ENCODE results near the gene SETD7. TPM values are rescaled to one million over a fixed set of nuclear protein-coding genes. Genes with fewer than 3 reads are reported as not detected.

The SETD7 gene
- total RNA-seq, 1 experiment from 2014 or later = 41.6 TPM

- TF ChIP-seq ZBTB33 (IDR thresholded peaks at IDR 0.05; ENCODE audit: extremely low read depth, insufficient replicate concordance, low read length) (no peak), RAD21 (IDR thresholded peaks at IDR 0.05; ENCODE audit: low read depth) (no peak), ZNF274 (IDR thresholded peaks at IDR 0.05; ENCODE audit: low read depth, low read length) (no peak)
Observed at GRCh38 chr4:139508581-139509237, 47.3 kb downstream of the SETD7 start (continued).

- Histone ChIP-seq H3K27me3 (ENCODE audit: insufficient read depth, low read length) (no peaks in the 10 kb centered on the region), H3K27ac (ENCODE audit: low read depth, low read length) (no peak overlapping the region), H3K79me2 (ENCODE audit: insufficient read depth, low read length) (no peaks in the 10 kb centered on the region), H3K9me3 (ENCODE audit: control insufficient read depth in 1 of 2, insufficient read depth in 1 of 2, low read depth in 1 of 2, low read length in 2 of 2) (no peaks in the 10 kb centered on the region), H3K9ac (ENCODE audit: low read length) (no peak overlapping the region), H3K9me2 (ENCODE audit: insufficient read depth) (no peaks in the 10 kb centered on the region), H3K4me3 (replicated peaks in 1 of 2; ENCODE audit: low read depth in 1 of 2, low read length in 2 of 2) (no peak overlapping the region), H3K4me1 (ENCODE audit: control insufficient read depth in 1 of 2, insufficient read depth in 2 of 2, low read length in 2 of 2) (no peaks in the 10 kb centered on the region), H2AFZ (ENCODE audit: low read depth, low read length, poor library complexity, severe bottlenecking) (no peak overlapping the region), H4K20me1 (ENCODE audit: insufficient read depth) (no peaks in the 10 kb centered on the region), H3K36me3 (ENCODE audit: control insufficient read depth in 1 of 2, insufficient read depth in 2 of 2, low read length in 2 of 2) (peaks cover 3 to 9% of the 10 kb centered on the region in 2 experiments; a peak in 2 of 4 replicates), H3K4me2 (ENCODE audit: low read length) (no peak overlapping the region)
- BruUV-seq (replicated peaks) = no TSS peak
- RAD21 ChIA-PET (ENCODE audit: low non-redundant PET in 1 of 2, low total read pairs in 2 of 2, uncharacterized antibody in 2 of 2, unreplicated experiment in 2 of 2) = no interaction called here
- ATAC-seq (no peak), DNase-seq (ENCODE audit: low read depth, low spot score) (no peak)
- POLR2A ChIA-PET = no interaction called here
- CTCF ChIA-PET = no interaction called here
- intact Hi-C loops (cut with micrococcal nuclease) = no loop called here
- TF ChIP-seq ATF3 (IDR thresholded peaks at IDR 0.05) = no peak
- TF ChIP-seq SP1 (IDR thresholded peaks at IDR 0.05; ENCODE audit: low read depth) = no peak
- TF ChIP-seq RAD21 (IDR thresholded peaks at IDR 0.05; ENCODE audit: low read depth) = no peak
- no peak for TF ChIP-seq ZNF274 (IDR thresholded peaks at IDR 0.05; ENCODE audit: low read depth, low read length)
- TF ChIP-seq CBX3 (IDR thresholded peaks at IDR 0.05; ENCODE audit: low read depth) = no peak
- TF ChIP-seq FOSL1 (IDR thresholded peaks at IDR 0.05; ENCODE audit: low read depth) = no peak
- TF ChIP-seq EZH2 (IDR thresholded peaks at IDR 0.05) = no peak
- TF ChIP-seq TCF7L2 (IDR thresholded peaks at IDR 0.05; ENCODE audit: borderline replicate concordance, extremely low read depth, insufficient read depth, insufficient read length) = no peak
- TF ChIP-seq POLR2A (IDR thresholded peaks at IDR 0.05; ENCODE audit: borderline replicate concordance, extremely low read depth, insufficient read depth, insufficient read length) = no peak
- TF ChIP-seq REST (IDR thresholded peaks at IDR 0.05; ENCODE audit: low read depth) = no peak
- TF ChIP-seq, protein P1, sequence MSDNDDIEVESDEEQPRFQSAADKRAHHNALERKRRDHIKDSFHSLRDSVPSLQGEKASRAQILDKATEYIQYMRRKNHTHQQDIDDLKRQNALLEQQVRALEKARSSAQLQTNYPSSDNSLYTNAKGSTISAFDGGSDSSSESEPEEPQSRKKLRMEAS (IDR thresholded peaks at IDR 0.05) = no peak
- TF ChIP-seq CEBPB (IDR thresholded peaks at IDR 0.05; ENCODE audit: low read depth) = no peak
- no peak for TF ChIP-seq YY1 (IDR thresholded peaks at IDR 0.05; ENCODE audit: extremely low read depth, insufficient replicate concordance, low read depth, low read length)
- TF ChIP-seq SRF (IDR thresholded peaks at IDR 0.05; ENCODE audit: low read depth) = no peak
- no peak for TF ChIP-seq ZBTB33 (IDR thresholded peaks at IDR 0.05; ENCODE audit: extremely low read depth, insufficient replicate concordance, low read length)
- TF ChIP-seq ELF1 (IDR thresholded peaks at IDR 0.05; ENCODE audit: borderline replicate concordance, low read depth) = no peak
- no peak for TF ChIP-seq EZH2phosphoT487 (IDR thresholded peaks at IDR 0.05; ENCODE audit: borderline replicate concordance)
Observed at GRCh38 chr4:139506774-139507173, 49.2 kb downstream of the SETD7 start.

Data from HCT116 (cell line).